NT2/D1 (cell line): ENCODE results near the gene AKR1C8.
"Not testable (repeated sequence)": the region's sequence is repeated elsewhere in the genome, so short reads cannot be mapped to it uniquely, and the experiment has no call there.

Source experiments
- DNase-seq: peaks from one replicate; pipeline ENCODE4 v3.0.0-alpha.2; 2011; ENCODE audit warnings: low read depth, low spot score
- H3K27me3 ChIP-seq: 2 replicates; pipeline ENCODE4 v1.6.0; 2011; ENCODE audit warnings: mild to moderate bottlenecking; ENCODE audit not compliant: insufficient read length, insufficient read depth
- H3K36me3 ChIP-seq: 2 replicates; pipeline ENCODE4 v1.6.1; 2011; ENCODE audit warnings: mild to moderate bottlenecking, low read length, mixed read lengths; ENCODE audit not compliant: insufficient read depth, insufficient read length
- H3K4me1 ChIP-seq: 2 replicates; pipeline ENCODE4 v1.5.1; 2011; ENCODE audit not compliant: insufficient read depth, insufficient read length
- H3K4me3 ChIP-seq: 2 replicates; pipeline ENCODE4 v1.5.1; 2011; ENCODE audit warnings: low read depth; ENCODE audit not compliant: insufficient read length
- H3K9ac ChIP-seq: 2 replicates; pipeline ENCODE4 v1.6.0; 2011; ENCODE audit warnings: low read depth; ENCODE audit not compliant: insufficient read length
- H3K9me3 ChIP-seq: 2 replicates; pipeline ENCODE4 v1.5.1; 2011; ENCODE audit warnings: mild to moderate bottlenecking, low read length; ENCODE audit not compliant: insufficient read depth
- SUZ12 ChIP-seq: IDR thresholded peaks from 2 replicates; pipeline ENCODE4 v1.6.1; 2011; ENCODE audit not compliant: insufficient read length, insufficient read depth; ENCODE audit errors: extremely low read depth
- YY1 ChIP-seq: IDR thresholded peaks from 2 replicates; pipeline ENCODE4 v1.6.1; 2011; ENCODE audit not compliant: insufficient read length, insufficient read depth
- ZNF274 ChIP-seq: IDR thresholded peaks from 2 replicates; pipeline ENCODE4 v1.6.1; 2011; ENCODE audit warnings: mild to moderate bottlenecking, low read depth, low read length

Gene AKR1C8

DNA sequence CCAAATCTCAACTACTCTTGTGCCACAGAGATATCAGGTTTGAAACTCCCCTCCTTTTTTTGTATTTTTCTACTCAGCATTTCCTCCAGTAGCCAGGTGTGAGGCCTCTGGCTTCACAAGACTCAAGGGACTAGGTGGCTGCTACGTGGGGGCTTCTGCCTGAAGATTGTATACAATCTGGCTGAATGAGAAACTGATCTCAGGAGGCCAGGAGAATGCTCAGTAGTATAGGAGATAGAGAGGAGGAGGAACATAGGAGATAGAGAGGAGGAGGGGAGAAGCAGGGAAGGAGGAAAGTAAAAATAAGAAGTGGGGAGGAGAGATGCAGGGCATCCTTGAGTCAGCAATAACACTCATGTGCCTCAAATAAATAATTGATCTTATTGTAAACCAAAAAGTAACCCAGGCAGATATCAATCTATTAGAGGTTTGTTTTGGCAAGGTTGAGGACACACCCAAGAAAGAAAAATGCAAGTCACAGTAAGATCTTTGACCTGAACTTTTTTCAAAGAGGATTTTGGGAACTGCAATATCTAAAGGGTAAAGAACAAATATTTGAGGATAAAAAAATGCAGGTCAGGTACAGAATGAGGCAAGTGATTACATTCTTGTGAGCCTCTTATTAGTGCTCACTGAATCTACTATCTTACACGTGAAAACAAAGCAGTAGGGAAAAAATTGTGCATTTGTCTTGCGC, 36.8 kb downstream of the AKR1C8 start:
- no peaks in the 10 kb centered on the region for H3K9me3 ChIP-seq
- H3K36me3 ChIP-seq = no peaks in the 10 kb centered on the region
- H3K27me3 ChIP-seq = no peaks in the 10 kb centered on the region
- DNase-seq = no peak
- TF ChIP-seq SUZ12 (no peak), YY1 (no peak), ZNF274 (no peak)
- no peak overlapping the region for H3K9ac ChIP-seq
- H3K4me1 ChIP-seq = no peaks in the 10 kb centered on the region
- no peak overlapping the region for H3K4me3 ChIP-seq

- no peak overlapping the region for H3K4me3 ChIP-seq
- H3K9me3 ChIP-seq = no peaks in the 10 kb centered on the region
- H3K4me1 ChIP-seq = no peaks in the 10 kb centered on the region
- H3K27me3 ChIP-seq = no peaks in the 10 kb centered on the region
- TF ChIP-seq SUZ12 = no peak
- no peak for TF ChIP-seq ZNF274
- no peak for TF ChIP-seq YY1
- H3K36me3 ChIP-seq = no peaks in the 10 kb centered on the region
- no peak overlapping the region for H3K9ac ChIP-seq
- no peak for DNase-seq
These were observed 37.5 kb downstream of the AKR1C8 start for GRCh38 chr10:5147255-5147980.

GRCh38 chr10:5146920-5147254, 38.1 kb downstream of the AKR1C8 start:
- TF ChIP-seq SUZ12 (no peak), YY1 (no peak), ZNF274 (no peak)
- H3K4me1 ChIP-seq = no peaks in the 10 kb centered on the region

GRCh38 chr10:5143137-5143536, 41.8 kb downstream of the AKR1C8 start:
- Histone ChIP-seq H3K36me3 (no peaks in the 10 kb centered on the region), H3K9me3 (no peaks in the 10 kb centered on the region), H3K4me3 (no peak overlapping the region), H3K4me1 (no peaks in the 10 kb centered on the region), H3K27me3 (no peaks in the 10 kb centered on the region), H3K9ac (no peak overlapping the region)
- TF ChIP-seq SUZ12 (no peak), ZNF274 (no peak), YY1 (no peak)
- no peak for DNase-seq

More at GRCh38 chr10:5146920-5147254, 38.1 kb downstream of the AKR1C8 start:
- no peak for DNase-seq
- Histone ChIP-seq H3K9ac (no peak overlapping the region), H3K27me3 (no peaks in the 10 kb centered on the region), H3K4me3 (no peak overlapping the region), H3K9me3 (no peaks in the 10 kb centered on the region), H3K36me3 (no peaks in the 10 kb centered on the region)

DNA sequence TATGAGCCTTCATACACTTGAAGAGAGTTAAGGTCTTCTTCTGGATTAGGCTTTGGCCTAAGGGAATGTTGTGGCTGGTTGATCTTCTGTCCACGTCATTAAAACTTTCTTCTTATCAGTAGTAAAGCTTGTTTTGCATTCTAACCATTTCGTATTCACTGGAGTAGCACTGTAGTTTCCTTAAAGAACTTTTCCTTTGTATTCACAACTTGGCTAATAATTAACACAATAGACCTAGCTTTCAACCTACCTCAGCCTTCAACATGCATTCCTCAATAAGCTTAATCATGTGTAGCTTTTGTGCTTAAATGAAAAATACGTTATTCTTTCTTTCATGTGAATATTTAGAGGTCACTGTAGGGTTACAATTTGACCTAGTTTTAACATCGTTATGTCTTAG, 42.8 kb downstream of the AKR1C8 start:
- Histone ChIP-seq H3K4me1 (no peaks in the 10 kb centered on the region), H3K36me3 (no peaks in the 10 kb centered on the region), H3K9me3 (no peaks in the 10 kb centered on the region), H3K9ac (no peak overlapping the region), H3K4me3 (no peak overlapping the region), H3K27me3 (no peaks in the 10 kb centered on the region)
- TF ChIP-seq SUZ12 = no peak
- no peak for DNase-seq

GRCh38 chr10:5137699-5138098, 47.3 kb downstream of the AKR1C8 start:
- not testable (repeated sequence) for H3K36me3 ChIP-seq, H3K9ac ChIP-seq, H3K27me3 ChIP-seq, DNase-seq, H3K4me3 ChIP-seq, H3K4me1 ChIP-seq
- H3K9me3 ChIP-seq = peaks cover 11% of the 10 kb centered on the region

- peaks cover 11% of the 10 kb centered on the region for H3K9me3 ChIP-seq
- no peak overlapping the region for H3K9ac ChIP-seq
- no peak for DNase-seq
- no peaks in the 10 kb centered on the region for H3K27me3 ChIP-seq
- no peaks in the 10 kb centered on the region for H3K4me1 ChIP-seq
- H3K36me3 ChIP-seq = no peaks in the 10 kb centered on the region
- no peak for TF ChIP-seq YY1
- TF ChIP-seq SUZ12 = no peak
- TF ChIP-seq ZNF274 = no peak
- no peak overlapping the region for H3K4me3 ChIP-seq
These were observed 48.4 kb downstream of the AKR1C8 start for GRCh38 chr10:5136468-5137087.
